Limb (tissue), 2 donors: ENCODE data around the gene TMEM131.

Source experiments
- DNase-seq, 2 donors: peaks; one replicate each; pipeline ENCODE4 v3.0.0-alpha.2; 2016; ENCODE audit errors: extremely low spot score in 2 of 2

The TMEM131 gene

GRCh38 chr2:97819754-97820153 lies 176.0 kb downstream of the TMEM131 start:
- no peak for DNase-seq

GRCh38 chr2:97816411-97816810 lies 179.3 kb downstream of the TMEM131 start:
- DNase-seq = no peak

DNA sequence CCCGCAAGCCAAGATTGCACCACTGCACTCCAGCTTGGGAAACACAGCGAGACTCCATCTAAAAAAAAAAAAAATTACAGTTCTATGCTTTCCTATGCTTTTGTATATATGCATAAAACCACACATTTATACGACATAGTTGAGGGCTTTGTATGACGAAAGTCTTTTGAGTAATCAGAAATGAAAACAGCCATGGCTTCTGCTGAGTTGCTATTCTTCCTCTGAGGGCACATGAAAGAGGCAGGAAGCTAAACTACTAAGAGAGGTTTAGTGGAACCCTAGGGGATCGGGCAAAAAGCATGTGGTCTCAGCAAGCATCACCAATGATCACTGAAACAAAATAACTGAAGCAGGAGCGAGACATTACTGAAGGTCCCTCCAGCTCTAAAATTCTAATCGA lies 182.8 kb downstream of the TMEM131 start:
- no peak for DNase-seq

DNA sequence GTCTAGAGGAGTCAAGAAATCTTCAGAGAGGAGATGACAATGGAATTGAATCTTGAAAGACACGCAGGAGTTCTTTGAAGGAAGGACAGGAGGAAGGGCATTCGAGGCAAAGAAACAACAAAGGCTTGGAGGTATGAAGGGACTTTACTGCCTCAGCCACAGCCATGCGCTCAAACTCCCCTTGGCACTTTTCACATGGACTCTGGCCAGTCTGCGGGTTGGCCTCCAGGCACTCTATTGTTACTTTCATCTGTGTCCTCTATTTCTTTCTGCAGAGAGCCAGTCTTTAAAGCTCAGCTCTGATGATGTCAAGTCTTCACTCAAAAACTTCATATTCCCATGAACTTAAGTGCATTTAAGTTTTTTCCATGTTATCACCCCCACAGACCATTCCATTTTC lies 186.9 kb downstream of the TMEM131 start:
- DNase-seq = no peak

GRCh38 chr2:97806738-97807618 lies 188.8 kb downstream of the TMEM131 start:
- peak; percentile 80 to 86 for DNase-seq

- DNase-seq = no peak
Observed at GRCh38 chr2:97805776-97806175, 190.0 kb downstream of the TMEM131 start.

GRCh38 chr2:97801028-97801427 lies 194.7 kb downstream of the TMEM131 start:
- no peak for DNase-seq

- no peak for DNase-seq
Observed at GRCh38 chr2:97798416-97798815, 197.3 kb downstream of the TMEM131 start.

DNA sequence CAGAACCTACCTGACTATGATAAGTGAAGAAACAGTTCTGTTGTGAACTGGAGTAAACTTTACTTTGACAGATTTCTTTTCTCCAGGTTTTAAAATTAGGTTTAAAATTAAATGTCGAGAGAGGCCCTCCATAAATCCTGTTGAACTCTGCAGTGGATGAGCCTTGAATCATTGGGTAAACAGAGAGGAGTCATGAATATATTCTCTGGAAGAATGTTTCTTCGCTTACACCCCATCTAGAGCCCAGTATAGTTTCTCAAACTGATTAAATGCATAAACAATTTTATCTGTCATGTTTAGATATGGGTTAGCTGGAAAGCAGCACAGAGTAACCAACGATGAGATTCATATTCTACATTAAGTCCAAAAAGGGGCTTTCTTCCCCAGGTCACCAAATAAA lies 198.4 kb downstream of the TMEM131 start:
- no peak for DNase-seq

- no peak for DNase-seq
Observed at GRCh38 chr2:97796465-97797126, 199.2 kb downstream of the TMEM131 start.

- no peak for DNase-seq
Observed at GRCh38 chr2:97792416-97792815, 203.3 kb downstream of the TMEM131 start.

- DNase-seq = no peak
Observed at GRCh38 chr2:97788986-97789644, 206.6 kb downstream of the TMEM131 start.

DNA sequence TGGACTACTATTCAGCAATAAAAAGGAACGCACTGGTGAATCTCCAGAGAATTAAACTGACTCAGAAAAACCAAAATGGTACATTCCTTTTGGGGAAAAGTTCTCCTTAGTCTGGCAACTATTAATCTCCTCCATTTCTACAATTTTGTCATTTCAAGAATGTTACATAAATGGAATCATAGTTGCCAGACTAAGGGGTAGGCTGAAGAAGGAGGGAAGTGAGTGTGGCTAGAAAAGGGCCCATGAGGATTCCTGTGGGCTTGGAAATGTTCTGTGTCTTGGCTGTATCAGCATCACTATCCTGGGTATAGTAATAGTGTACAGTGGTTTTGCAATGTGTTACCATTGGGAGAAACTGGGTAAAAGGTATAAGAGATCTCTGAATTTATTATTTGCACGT lies 209.9 kb downstream of the TMEM131 start:
- no peak for DNase-seq

GRCh38 chr2:97784953-97785352 lies 210.8 kb downstream of the TMEM131 start:
- no peak for DNase-seq

- no peak for DNase-seq
Observed at GRCh38 chr2:97781981-97782380, 213.8 kb downstream of the TMEM131 start.

- DNase-seq = no peak
Observed at GRCh38 chr2:97779141-97779540, 216.6 kb downstream of the TMEM131 start.

GRCh38 chr2:97775074-97775473 lies 220.7 kb downstream of the TMEM131 start:
- no peak for DNase-seq

DNA sequence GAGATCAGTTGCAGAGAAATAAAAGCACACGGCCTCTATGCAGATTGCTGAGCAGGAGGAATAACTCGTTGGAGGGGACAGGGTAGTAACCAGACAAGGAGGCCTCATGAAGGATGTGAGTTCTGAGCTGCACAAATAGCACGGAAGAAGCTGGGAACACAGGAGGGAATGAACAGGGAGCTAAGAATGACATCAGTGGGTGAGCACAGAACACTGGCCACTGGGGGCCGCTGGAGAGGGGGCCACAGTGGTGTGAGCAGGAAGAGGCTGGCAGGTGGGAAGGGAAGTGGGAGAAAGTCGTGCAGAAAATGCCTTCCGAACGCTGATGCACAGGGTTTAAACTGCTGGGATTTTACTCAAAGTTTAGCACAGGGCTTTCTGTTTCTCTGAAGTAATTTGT lies 221.3 kb downstream of the TMEM131 start:
- DNase-seq = no peak

- DNase-seq = no peak
Observed at GRCh38 chr2:97770445-97770844, 225.3 kb downstream of the TMEM131 start.

- DNase-seq = no peak
Observed at GRCh38 chr2:97769711-97770110, 226.0 kb downstream of the TMEM131 start.

DNA sequence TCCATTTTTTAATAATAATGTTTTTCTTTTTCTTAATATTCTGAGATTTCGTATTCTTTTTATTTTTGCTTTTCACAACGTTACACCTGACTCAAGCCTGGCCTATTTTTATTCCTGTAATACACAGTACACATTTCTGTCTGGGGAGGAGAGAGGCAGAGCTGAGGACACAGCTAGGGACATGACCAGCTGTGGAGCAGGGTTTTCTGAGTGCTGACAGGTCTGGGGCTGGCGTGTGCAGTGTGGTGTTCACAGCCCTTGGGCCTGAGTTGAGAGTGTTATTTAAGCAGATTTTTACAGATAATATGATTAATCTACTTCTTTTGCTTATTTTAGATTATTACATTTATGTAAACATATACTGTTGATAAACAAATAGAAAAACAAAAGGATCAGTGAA lies 226.4 kb downstream of the TMEM131 start:
- no peak for DNase-seq

DNA sequence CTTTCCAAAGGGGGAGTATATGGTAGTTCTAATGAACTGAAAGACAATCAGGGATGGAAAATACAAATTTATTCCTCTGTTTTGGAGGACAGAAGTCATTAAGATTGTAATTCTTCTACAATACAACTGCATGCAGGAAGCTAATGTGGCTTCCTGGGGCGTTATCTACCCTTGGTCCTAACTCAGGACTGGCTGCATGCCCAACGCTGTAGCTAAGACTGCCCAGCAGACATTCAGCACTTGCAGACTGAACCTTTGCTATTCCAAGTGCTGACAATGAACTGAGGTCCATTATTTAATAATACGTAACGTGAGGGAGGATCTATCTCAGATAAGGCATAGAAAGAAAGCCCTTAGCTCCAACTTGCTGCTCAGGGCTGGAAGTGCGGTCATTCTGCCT lies 229.2 kb downstream of the TMEM131 start:
- DNase-seq = no peak
